ENCODE data around the gene SLC44A1.

Gene SLC44A1

GRCh38 chr9:105393576-105394344 lies 149.3 kb downstream of the SLC44A1 start:
- H3K4me3 ChIP-seq (replicated peaks; ENCODE audit: insufficient read depth, low read length), result no peak overlapping the region
- H3K27ac ChIP-seq (replicated peaks), result no peak overlapping the region
- TF ChIP-seq GABPA (IDR thresholded peaks at IDR 0.05; ENCODE audit: low read depth) (no peak), REST (IDR thresholded peaks at IDR 0.05; ENCODE audit: insufficient replicate concordance, low read depth) (no peak), SPI1 (IDR thresholded peaks at IDR 0.05; ENCODE audit: borderline replicate concordance, low read depth) (peak; percentile 70), POLR2AphosphoS5 (IDR thresholded peaks at IDR 0.05; ENCODE audit: low read depth) (no peak), CTCF (IDR thresholded peaks at IDR 0.05; ENCODE audit: insufficient read depth, low read length) (no peak)
- DNase-seq (ENCODE audit: low read depth in 1 of 2, low spot score in 1 of 2), result no peak
- H3K27me3 ChIP-seq (ENCODE audit: insufficient read depth, poor library complexity, severe bottlenecking), result no peaks in the 10 kb centered on the region

GRCh38 chr9:105396441-105396840 lies 152.0 kb downstream of the SLC44A1 start:
- Histone ChIP-seq H3K4me3 (replicated peaks; ENCODE audit: insufficient read depth, low read length) (no peak overlapping the region), H3K27ac (replicated peaks) (no peak overlapping the region), H3K27me3 (ENCODE audit: insufficient read depth, poor library complexity, severe bottlenecking) (no peaks in the 10 kb centered on the region)
- TF ChIP-seq CTCF (IDR thresholded peaks at IDR 0.05; ENCODE audit: insufficient read depth, low read length) (no peak), REST (IDR thresholded peaks at IDR 0.05; ENCODE audit: insufficient replicate concordance, low read depth) (no peak), GABPA (IDR thresholded peaks at IDR 0.05; ENCODE audit: low read depth) (no peak), SPI1 (IDR thresholded peaks at IDR 0.05; ENCODE audit: borderline replicate concordance, low read depth) (no peak), POLR2AphosphoS5 (IDR thresholded peaks at IDR 0.05; ENCODE audit: low read depth) (no peak)
- no peak for DNase-seq (ENCODE audit: low read depth in 1 of 2, low spot score in 1 of 2)

GRCh38 chr9:105396901-105397300 lies 152.4 kb downstream of the SLC44A1 start:
- no peak for DNase-seq (ENCODE audit: low read depth in 1 of 2, low spot score in 1 of 2)
- Histone ChIP-seq H3K27me3 (ENCODE audit: insufficient read depth, poor library complexity, severe bottlenecking) (no peaks in the 10 kb centered on the region), H3K27ac (replicated peaks) (no peak overlapping the region), H3K4me3 (replicated peaks; ENCODE audit: insufficient read depth, low read length) (no peak overlapping the region)
- no peak for TF ChIP-seq POLR2AphosphoS5 (IDR thresholded peaks at IDR 0.05; ENCODE audit: low read depth)
- no peak for TF ChIP-seq CTCF (IDR thresholded peaks at IDR 0.05; ENCODE audit: insufficient read depth, low read length)
- TF ChIP-seq REST (IDR thresholded peaks at IDR 0.05; ENCODE audit: insufficient replicate concordance, low read depth), result no peak
- no peak for TF ChIP-seq GABPA (IDR thresholded peaks at IDR 0.05; ENCODE audit: low read depth)
- TF ChIP-seq SPI1 (IDR thresholded peaks at IDR 0.05; ENCODE audit: borderline replicate concordance, low read depth), result no peak
